Left forelimb (tissue), 1 donor: ENCODE measurements around the gene KCNH3.

Experiments used
- DNase-seq: peaks from one replicate; pipeline ENCODE4 v3.0.0-alpha.2; 2018; ENCODE audit warnings: low spot score

Gene KCNH3

DNA sequence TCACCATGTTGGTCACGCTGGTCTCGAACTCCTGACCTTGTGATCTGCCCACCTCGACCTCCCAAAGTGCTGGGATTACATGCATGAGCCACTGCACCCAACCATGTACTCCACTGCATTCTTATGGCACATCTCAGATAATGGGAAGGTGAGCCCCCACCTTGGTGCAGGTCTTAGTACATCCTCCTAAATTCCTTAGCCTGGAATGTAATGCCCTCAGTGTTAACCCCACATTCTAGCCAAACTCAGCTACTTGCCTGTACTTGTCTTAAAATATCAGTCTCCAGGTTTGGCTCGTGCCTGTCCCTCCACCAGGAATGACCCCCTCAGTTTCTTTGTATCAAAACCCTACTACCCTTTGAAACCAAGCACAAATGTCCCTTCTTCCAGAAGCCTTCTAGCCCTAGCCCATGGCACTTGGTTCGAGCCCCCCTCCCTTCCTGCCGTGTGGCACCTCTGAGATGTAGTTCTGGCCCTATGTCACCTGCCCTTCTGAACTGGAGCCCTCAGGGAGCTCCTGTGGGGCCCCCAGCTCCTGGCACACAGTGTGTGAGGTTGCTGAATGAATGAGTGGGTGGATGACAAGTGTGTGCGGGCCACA lies 8.4 kb downstream of the KCNH3 start:
- no peak for DNase-seq

DNA sequence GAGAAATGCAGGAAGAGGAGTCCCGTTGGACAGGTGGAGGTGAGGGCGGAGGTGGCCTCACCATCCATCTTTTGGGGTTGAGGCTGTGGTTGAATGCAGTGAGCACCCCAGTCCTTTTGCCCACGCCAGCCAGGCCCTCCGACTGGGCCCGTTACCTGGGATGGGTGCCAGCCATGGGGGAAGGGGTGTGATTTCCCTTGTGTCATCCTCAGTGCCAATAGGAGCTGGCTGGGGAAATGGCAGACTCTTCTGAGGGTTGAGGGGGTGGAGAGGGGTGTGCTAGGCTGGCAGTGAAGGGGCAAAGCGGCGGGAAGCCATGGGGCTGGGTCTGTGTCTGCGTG lies 9.6 kb downstream of the KCNH3 start:
- DNase-seq: no peak

DNA sequence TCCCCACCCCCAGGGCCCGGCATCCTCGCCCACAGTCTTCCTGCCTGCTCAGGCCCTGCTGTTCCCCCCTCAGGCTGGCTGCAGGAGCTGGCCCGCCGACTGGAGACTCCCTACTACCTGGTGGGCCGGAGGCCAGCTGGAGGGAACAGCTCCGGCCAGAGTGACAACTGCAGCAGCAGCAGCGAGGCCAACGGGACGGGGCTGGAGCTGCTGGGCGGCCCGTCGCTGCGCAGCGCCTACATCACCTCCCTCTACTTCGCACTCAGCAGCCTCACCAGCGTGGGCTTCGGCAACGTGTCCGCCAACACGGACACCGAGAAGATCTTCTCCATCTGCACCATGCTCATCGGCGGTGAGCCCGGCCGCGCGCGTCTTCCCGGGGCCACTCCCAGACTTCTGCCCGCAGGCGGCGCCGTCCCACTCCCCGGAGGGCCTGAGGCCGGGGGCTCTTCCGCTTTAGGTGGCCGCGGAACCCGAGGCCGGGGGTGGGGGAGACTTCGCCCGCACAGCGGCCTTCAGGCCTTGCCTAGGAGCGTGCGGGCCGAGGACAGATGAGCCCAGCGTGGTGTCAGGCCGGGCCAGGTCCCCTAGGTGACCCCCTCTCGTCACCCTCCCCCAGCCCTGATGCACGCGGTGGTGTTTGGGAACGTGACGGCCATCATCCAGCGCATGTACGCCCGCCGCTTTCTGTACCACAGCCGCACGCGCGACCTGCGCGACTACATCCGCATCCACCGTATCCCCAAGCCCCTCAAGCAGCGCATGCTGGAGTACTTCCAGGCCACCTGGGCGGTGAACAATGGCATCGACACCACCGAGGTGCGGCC lies 10.2 kb downstream of the KCNH3 start:
- DNase-seq: no peak

DNA sequence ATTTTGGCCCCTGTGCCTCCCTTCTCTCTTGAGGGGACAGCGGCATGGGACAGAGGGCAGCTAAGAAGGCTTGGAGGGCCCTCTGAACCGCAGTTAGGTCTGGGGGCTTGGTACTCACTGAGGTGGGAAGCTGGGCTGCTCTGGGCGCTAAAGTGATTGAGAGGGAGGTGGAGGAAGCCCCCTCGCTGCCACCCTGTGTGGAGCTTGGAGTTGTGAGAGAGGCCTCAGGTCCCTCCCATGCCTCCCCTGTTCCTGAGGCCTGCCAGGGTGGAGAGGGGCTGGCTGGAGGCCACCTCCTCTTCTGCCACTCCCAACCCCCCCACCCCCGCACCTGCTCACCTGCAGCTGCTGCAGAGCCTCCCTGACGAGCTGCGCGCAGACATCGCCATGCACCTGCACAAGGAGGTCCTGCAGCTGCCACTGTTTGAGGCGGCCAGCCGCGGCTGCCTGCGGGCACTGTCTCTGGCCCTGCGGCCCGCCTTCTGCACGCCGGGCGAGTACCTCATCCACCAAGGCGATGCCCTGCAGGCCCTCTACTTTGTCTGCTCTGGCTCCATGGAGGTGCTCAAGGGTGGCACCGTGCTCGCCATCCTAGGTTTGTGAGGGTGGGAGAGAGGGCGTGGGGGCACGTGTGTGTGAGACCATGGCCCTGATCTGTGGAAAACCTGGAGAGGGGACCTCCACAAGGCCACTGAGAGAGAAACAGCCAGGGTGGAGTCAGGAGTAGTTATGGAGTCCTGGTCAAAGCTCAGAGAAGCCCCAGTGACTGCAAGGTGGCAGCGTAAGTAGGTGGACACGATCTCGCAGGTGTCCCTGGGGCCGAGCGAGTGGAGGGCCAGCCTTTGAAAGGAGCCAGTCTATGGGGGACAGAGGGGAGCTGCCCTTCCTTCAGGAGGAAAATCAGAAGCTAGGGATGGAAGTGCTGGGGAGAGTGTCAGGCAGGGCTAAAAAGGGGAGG lies 11.2 kb downstream of the KCNH3 start:
- DNase-seq: no peak

DNA sequence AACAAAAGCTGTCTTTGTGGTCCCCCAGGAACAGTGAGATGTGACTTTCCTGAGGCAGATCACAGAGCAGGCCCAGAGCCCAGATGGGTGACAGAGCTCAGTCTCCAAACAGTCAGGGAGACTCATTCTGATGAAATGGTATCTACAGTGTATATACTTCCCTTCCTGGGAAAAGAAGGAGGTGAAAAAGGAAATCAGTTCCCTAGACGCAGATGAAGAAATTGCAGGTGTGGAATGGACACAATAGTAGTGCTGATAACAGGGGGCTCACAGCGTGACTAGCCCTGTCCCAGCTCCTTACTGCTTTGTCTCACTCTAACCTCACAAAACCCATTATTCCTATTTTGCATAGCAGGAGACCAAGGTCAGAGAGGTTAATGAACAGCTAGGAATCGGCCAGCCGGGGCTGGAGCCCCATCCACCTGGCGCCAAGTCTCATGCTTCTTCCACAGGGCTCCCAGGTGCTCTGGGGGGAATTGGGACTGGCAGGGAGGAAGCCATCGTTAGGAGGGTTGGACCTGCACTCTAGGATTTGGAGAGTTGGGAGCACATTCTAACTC lies 11.9 kb downstream of the KCNH3 start:
- no peak for DNase-seq

DNA sequence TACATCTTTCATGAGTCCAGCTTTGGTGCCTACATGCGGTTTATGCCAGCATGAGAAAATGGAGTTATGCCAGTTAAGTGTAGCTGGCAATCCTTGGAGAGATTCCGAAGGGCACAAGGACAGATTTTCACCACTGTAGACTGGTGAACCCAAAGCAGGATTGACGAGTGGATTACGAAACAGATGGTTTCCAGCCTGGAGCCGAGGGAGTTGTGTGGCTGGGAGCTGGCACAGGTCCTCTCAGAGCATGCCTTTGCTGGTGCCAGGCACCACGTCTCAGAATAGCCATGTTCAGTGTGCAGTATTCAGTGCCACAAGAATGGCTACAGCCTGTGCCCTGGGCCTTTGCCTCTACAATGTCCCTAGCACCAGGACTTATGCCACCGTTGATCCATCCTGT lies 13.2 kb downstream of the KCNH3 start:
- DNase-seq: no peak

DNA sequence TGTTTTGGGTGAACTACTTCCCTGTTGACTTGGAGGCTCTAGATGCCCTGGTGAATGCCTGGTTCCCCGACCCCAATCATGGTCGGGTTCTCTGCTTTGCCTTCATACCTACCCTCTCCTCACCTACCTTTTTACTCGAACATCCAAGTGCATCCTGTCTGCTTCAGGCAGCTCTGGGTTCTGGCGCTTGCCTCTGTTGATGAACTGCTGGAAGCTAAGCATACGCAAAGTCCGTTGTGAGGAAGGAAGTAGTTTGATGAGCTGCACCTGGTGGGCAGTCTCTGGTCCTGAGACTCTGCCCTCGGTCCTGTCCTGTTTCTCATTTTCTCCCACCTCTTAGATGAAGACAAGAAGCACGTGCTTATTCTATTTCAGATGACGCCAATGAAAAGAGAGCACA lies 13.6 kb downstream of the KCNH3 start:
- DNase-seq: no peak

DNA sequence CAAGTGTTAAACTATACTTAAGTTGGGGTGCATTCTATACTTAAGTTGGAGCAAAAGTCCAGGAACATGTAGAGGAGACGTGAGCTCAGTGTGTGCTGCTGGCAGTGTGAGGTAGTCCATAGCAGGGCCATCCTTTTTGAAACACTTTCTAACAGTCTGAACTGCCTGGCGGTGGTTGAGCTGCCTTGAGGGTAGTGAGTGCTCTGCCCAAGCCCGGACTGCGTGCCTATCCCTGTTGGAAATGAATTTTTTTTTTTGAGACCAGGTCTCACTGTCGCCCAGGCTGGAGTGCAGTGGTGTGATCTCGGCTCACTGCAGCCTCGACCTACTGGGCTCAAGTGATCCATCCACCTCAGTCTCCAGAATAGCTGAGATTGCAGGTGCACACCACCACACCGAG lies 14.1 kb downstream of the KCNH3 start:
- DNase-seq: no peak

DNA sequence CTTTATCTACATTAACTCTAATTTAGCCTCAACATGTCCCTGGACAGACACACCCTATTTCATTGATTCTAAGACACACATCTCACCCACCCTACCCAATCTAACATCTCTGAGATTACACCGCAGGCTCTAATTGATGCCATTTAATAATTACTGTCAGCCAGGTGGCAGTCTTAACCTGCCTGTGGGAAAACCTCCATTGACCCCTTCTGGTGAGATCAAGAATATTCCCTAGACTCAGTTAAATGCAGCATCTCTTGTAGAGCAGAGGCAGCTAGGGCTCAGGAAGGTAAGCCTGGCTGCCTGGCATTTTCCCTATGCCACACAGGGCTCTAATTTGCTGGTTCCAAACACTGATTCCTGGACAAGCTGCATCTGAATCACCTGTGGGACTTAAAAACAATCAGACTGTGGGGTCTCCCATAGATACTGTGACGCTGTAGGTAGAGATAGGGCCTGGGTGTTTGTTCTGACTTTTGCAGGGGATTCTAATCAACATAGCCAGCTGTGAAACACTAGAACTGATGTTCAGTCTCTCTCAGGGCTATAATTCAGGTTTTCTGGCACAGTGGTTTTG lies 14.8 kb downstream of the KCNH3 start:
- DNase-seq: no peak

DNA sequence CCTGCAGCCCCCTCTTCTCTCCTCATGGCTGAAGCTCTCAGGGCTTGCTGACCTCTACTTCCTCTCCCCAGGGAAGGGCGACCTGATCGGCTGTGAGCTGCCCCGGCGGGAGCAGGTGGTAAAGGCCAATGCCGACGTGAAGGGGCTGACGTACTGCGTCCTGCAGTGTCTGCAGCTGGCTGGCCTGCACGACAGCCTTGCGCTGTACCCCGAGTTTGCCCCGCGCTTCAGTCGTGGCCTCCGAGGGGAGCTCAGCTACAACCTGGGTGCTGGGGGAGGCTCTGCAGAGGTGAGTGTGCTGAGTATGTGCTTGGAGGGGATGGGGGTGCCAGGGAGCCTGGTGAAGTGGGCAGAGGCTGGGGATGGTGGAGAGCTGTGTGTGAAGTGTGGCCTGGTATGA lies 15.4 kb downstream of the KCNH3 start:
- DNase-seq: no peak

DNA sequence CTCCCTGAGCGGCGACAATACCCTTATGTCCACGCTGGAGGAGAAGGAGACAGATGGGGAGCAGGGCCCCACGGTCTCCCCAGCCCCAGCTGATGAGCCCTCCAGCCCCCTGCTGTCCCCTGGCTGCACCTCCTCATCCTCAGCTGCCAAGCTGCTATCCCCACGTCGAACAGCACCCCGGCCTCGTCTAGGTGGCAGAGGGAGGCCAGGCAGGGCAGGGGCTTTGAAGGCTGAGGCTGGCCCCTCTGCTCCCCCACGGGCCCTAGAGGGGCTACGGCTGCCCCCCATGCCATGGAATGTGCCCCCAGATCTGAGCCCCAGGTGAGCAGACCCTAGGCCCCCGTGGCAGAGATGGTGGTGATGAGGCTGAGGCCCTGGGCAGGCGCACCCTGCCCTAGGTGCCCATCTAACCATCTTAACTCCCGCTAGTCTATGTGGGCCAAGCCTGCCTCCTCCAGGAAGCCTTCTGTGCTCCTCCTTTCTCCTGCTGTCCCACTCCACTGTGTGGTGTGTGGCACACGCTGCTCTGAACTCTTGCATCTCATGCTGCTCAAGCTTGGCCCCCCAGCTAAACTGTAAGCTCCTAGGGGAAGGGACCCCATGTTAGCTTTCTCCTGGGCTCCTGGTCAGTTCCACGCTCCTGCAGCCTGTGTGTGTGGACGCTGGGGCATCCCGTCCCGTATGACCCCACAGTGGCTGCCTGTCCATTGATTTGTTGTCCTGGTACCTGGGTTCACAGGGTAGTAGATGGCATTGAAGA lies 17.0 kb downstream of the KCNH3 start:
- no peak for DNase-seq

DNA sequence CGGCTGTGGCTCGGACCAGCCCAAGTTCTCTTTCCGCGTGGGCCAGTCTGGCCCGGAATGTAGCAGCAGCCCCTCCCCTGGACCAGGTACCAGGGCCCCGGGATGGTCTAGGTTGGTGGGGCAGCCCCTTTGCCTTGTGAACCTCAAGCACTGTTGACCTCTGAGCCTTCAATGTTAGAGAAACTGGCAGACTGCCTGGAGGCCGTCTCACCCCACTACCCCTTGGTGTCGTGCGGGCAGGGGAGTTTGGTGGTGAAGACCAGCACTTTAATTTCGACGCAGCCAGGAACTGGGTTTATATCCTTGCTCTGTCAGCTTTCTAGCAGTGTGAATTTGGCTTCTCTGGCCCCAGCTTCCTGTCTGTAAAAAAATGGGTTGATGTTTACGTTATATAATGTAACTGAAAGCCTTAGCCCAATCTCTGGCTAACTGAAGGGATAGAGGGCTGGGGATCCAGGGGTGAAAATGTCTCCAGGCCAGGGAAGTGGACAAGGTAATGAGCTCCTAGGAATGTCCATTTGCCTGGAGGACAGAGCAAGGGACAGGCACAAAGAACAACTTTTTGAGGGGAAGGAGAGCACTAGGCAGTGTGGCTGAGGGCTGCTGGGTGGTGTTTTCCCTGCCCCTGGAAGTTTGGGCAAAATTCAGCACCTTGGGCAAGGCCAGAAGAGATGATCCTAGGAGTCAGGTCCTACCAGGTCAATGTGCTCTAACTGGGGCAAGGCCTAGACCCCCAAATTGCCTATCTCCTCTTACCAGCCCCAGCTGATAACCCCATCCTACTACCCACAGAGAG lies 17.8 kb downstream of the KCNH3 start:
- no peak for DNase-seq

DNA sequence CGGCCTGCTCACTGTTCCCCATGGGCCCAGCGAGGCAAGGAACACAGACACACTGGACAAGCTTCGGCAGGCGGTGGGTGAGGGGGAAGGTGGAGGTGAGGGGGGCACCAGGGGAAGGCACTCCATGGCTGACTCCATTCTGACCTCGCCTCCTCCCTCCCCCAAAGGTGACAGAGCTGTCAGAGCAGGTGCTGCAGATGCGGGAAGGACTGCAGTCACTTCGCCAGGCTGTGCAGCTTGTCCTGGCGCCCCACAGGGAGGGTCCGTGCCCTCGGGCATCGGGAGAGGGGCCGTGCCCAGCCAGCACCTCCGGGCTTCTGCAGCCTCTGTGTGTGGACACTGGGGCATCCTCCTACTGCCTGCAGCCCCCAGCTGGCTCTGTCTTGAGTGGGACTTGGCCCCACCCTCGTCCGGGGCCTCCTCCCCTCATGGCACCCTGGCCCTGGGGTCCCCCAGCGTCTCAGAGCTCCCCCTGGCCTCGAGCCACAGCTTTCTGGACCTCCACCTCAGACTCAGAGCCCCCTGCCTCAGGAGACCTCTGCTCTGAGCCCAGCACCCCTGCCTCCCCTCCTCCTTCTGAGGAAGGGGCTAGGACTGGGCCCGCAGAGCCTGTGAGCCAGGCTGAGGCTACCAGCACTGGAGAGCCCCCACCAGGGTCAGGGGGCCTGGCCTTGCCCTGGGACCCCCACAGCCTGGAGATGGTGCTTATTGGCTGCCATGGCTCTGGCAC lies 18.5 kb downstream of the KCNH3 start:
- DNase-seq: no peak

DNA sequence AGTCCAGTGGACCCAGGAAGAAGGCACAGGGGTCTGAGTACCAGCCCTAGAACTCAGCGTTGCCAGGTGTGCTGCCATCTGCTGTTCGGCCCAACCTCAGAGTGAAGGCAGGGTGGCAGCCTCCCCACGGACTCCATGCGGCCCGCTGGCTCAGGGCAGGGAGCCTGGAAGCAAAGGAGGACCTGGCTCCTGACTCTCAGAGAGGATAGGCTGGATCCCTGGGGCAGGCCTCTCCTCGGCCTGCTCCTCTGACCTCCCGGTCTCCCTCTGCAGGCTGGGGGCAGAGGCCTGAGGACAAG lies 19.0 kb downstream of the KCNH3 start:
- no peak for DNase-seq

DNA sequence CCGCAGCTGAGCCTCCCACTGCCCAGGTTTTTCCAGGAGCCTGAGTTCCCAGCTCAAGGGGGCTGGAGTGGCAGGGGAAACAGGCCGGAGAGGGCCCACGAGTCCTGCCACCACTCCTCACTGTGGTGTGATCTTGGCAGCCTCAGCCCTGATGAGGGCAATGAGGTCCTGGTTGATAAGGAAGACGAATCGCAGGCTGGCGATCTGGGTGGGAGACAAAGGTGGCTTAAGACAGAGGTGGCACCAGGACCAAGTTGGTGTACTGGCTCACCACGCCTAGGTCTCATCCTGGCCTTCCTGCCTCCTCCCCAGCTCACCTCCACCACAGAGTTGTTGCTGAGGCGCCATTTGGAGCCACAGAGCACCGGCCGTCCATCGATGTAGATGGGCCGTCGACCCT lies 19.7 kb downstream of the KCNH3 start:
- no peak for DNase-seq

DNA sequence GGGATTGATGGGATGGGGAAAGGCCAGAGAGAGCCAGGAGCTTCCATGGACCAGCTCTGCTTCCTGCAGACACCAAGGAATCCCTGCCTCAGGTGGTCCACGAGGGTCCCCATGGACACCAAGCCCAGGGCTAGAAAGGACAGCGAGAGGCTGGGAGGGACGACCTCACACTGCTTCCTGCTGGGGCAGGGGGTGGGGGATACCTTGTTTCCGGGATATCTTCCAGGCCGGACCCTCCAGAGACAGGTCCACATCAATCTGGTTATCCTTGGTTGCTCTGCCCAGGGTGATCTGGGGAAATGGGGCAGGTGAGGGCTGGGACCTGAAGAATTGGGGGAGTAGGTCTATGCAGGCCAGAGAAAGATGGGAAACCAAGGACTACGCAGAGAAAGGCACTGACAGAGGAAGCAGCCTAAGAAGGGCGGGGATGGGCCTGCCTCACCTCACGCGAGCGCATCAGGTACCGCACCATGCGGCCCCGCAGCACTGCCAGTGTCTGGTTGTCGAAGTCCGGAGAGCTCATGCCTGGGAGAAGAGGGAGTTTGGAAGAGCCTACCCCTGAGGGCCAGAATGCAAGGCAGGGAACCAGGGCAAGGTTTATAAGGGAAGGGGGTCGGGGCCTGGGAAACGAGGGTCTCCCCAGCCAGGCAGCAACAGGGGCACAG lies 20.3 kb downstream of the KCNH3 start:
- no peak for DNase-seq

DNA sequence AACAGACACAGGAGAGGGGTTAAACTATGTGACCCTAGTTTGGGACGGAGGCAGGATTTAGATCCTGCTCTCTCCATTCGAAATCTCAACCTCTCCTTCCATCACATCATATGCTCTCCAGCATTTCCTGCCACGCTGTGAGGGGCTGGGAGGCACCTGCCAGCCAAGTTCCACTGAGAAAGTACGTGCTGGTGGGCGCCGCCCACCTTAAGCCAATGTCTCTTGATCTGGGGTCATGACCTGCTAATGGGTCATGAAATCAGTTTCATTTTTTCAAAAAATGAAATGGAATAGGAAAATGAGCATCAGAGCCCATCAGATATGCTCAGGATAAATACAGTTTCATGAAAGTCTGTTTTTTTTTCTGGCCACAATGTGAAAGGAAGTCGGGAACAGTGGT lies 21.9 kb downstream of the KCNH3 start:
- no peak for DNase-seq

DNA sequence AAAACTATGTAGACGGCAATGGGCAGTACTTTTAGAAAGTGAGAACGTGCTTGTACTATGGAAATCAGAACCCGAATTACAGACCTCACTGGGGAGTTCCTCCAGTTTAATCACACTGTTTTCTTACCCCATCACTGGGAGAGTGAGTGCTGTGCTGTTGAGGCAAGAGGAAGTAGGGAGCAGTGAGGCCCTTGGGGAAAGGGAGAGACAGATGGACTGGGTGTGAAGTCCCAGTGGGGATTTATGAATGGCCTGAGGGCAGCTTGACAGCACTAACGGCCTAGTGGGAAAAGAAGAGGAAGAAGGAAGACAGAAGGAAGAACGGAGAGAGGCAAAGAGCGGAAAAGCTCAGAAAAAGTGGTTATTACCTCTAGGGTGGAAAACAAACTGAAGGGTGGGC lies 23.4 kb downstream of the KCNH3 start:
- no peak for DNase-seq

DNA sequence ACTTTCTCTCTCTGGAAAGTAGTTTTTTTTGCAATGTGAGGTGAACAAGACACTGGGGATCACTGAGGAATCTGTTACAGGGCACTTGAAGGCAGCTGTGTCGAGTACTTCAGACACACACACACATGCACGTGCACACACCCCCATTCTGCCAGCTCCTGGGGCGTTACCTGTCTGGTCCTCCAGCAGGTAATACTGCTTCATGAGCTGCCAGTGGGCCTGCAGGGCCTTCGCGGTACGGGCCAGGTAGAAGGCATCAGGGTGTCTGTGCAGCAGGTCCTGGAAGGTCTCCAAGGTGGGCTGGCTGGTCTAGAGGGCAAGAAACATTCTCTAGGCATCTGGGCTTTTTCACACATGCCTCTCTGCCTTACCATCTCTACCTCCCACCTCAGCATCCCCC lies 24.0 kb downstream of the KCNH3 start:
- DNase-seq: no peak
